Cardiac muscle cell (in vitro differentiated cells and primary cell): ENCODE results near the gene SDF4. TPM values are rescaled to one million over a fixed set of nuclear protein-coding genes. Genes with fewer than 3 reads are reported as not detected.
A peak's percentile ranks its signal among the peaks of the same experiment; 100 is the strongest.

Source experiments
- DNase-seq, 2 donors: peaks; one replicate each; pipeline versions ENCODE4 v3.0.0 to v3.0.0-alpha.2; 2010 to 2017; ENCODE audit warnings: low read depth in 1 of 2, low spot score in 1 of 2
- H3K27ac ChIP-seq: fragments of 200-600 bp; sonication (generic); 2 replicates; pipeline ENCODE4 v1.5.1; 2016
- H3K27me3 ChIP-seq: fragments of 200-600 bp; sonication (generic); 2 replicates; pipeline ENCODE4 v1.6.0; 2016; ENCODE audit warnings: control low read depth
- H3K36me3 ChIP-seq: fragments of 200-600 bp; sonication (generic); 2 replicates; pipeline ENCODE4 v1.5.1; 2016; ENCODE audit warnings: control low read depth
- H3K4me1 ChIP-seq: fragments of 200-600 bp; sonication (generic); 2 replicates; pipeline ENCODE4 v1.8.1; 2017; ENCODE audit warnings: low read depth, mild to moderate bottlenecking, mixed run types
- H3K4me3 ChIP-seq: fragments of 200-600 bp; sonication (generic); 2 replicates; pipeline ENCODE4 v1.5.1; 2016; ENCODE audit warnings: mild to moderate bottlenecking
- H3K9me3 ChIP-seq: fragments of 200-600 bp; sonication (generic); 2 replicates; pipeline ENCODE4 v1.5.1; 2017; ENCODE audit warnings: low read depth, mild to moderate bottlenecking, control low read depth
- CTCF ChIP-seq: IDR thresholded peaks from 2 replicates; pipeline ENCODE4 v1.5.1; 2012; ENCODE audit warnings: low read depth, mild to moderate bottlenecking, low read length
- polyA plus RNA-seq: library from polyadenylated mRNA; unstranded; fragments of >200 nt; fragmentation: Nextera tagmentation; extraction: Ambion mirVana; gene quantifications from 2 replicates; pipeline ENCODE4 v1.2.1, GENCODE V29; 2016
- total RNA-seq: library from RNA; depleted of rRNA; stranded (reverse); fragments of >200 nt; gene quantifications from 2 replicates; pipeline ENCODE4 v1.2.3, GENCODE V29; 2016

SDF4 gene
- total and polyA plus RNA-seq, 2 experiments from 2014 or later: 148 to 180 TPM

GRCh38 chr1:1236176-1236763 lies 4.5 kb upstream of the SDF4 start:
- Histone ChIP-seq H3K4me1 (peaks cover 5% of the 10 kb centered on the region), H3K36me3 (no peaks in the 10 kb centered on the region), H3K9me3 (no peaks in the 10 kb centered on the region), H3K27ac (peak overlapping the region; percentile 52), H3K4me3 (no peak overlapping the region), H3K27me3 (no peaks in the 10 kb centered on the region)
- no peak for TF ChIP-seq CTCF
- DNase-seq: no peak

- Histone ChIP-seq H3K4me3 (no peak overlapping the region), H3K27ac (peak overlapping the region; percentile 52), H3K4me1 (peaks cover 9% of the 10 kb centered on the region), H3K36me3 (no peaks in the 10 kb centered on the region), H3K27me3 (no peaks in the 10 kb centered on the region), H3K9me3 (no peaks in the 10 kb centered on the region)
- DNase-seq: no peak
- no peak for TF ChIP-seq CTCF
These were observed 3.4 kb upstream of the SDF4 start for GRCh38 chr1:1235016-1235744.

GRCh38 chr1:1234180-1234808 lies 2.5 kb upstream of the SDF4 start:
- Histone ChIP-seq H3K9me3 (no peaks in the 10 kb centered on the region), H3K36me3 (no peaks in the 10 kb centered on the region), H3K27me3 (no peaks in the 10 kb centered on the region), H3K27ac (no peak overlapping the region), H3K4me1 (peaks cover 17% of the 10 kb centered on the region), H3K4me3 (no peak overlapping the region)
- DNase-seq: no peak
- TF ChIP-seq CTCF: no peak

- Histone ChIP-seq H3K27ac (no peak overlapping the region), H3K9me3 (no peaks in the 10 kb centered on the region), H3K36me3 (no peaks in the 10 kb centered on the region), H3K4me3 (no peak overlapping the region), H3K4me1 (peaks cover 18% of the 10 kb centered on the region), H3K27me3 (no peaks in the 10 kb centered on the region)
- no peak for TF ChIP-seq CTCF
- no peak for DNase-seq
These were observed 1.7 kb upstream of the SDF4 start for GRCh38 chr1:1233567-1233892.

GRCh38 chr1:1232796-1233566 lies 1.2 kb upstream of the SDF4 start:
- no peak for DNase-seq
- no peak overlapping the region for H3K27ac ChIP-seq
- TF ChIP-seq CTCF: no peak
- no peaks in the 10 kb centered on the region for H3K9me3 ChIP-seq
- no peaks in the 10 kb centered on the region for H3K36me3 ChIP-seq
- H3K27me3 ChIP-seq: no peaks in the 10 kb centered on the region
- H3K4me1 ChIP-seq: peaks cover 18% of the 10 kb centered on the region
- no peak overlapping the region for H3K4me3 ChIP-seq
